ENCODE results near the gene IQGAP1. TPM values are rescaled to one million over a fixed set of nuclear protein-coding genes. Genes with fewer than 3 reads are reported as not detected.
"Not testable (repeated sequence)": the region's sequence is repeated elsewhere in the genome, so short reads cannot be mapped to it uniquely, and the experiment has no call there.

IQGAP1 gene
- total RNA-seq, 1 experiment from 2014 or later, result 100 TPM

DNA sequence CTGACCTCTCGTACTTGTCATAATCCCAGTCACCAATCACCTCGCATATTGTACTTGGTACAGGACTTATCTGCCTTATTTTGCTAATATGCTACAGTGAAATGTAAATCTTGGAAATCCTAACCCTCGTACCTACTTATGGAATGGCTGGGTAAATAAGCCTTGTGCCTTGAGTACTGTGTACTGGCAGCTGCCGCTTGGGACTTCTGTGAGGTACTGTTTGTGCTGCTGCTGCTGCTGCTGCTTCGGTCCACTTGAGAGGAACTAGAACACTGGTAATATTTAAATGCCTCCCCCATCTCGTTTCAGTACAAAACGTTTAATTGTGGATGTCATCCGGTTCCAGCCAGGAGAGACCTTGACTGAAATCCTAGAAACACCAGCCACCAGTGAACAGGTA is 99.1 kb downstream of the IQGAP1 start:
- Histone ChIP-seq H3K9me3 (replicated peaks) (no peaks in the 10 kb centered on the region), H3K27me3 (no peaks in the 10 kb centered on the region), H3K27ac (no peak overlapping the region), H3K36me3 (peaks cover 51% of the 10 kb centered on the region), H3K4me1 (no peaks in the 10 kb centered on the region), H3K4me3 (no peak overlapping the region)
- no peak for DNase-seq

DNA sequence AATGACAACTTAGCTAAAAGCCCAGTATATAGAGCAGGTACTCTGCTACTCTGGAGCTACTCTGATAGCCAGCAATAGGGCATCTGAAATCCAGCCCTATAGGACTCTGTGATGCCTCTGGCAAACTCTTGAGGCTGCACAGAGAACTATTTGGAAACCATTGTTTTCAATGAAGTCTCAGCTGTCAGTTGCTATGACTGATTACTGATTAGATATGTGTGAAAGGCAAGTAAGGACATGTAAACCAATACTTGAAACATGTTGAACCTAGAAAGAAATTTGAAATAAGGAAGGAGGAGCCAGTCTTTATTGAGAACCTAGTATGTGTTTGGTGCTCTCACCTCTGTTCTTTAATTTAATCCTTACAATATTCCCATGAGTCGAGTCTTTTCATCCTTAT is 101.5 kb downstream of the IQGAP1 start:
- no peak for DNase-seq
- H3K9me3 ChIP-seq (replicated peaks), result no peaks in the 10 kb centered on the region

DNA sequence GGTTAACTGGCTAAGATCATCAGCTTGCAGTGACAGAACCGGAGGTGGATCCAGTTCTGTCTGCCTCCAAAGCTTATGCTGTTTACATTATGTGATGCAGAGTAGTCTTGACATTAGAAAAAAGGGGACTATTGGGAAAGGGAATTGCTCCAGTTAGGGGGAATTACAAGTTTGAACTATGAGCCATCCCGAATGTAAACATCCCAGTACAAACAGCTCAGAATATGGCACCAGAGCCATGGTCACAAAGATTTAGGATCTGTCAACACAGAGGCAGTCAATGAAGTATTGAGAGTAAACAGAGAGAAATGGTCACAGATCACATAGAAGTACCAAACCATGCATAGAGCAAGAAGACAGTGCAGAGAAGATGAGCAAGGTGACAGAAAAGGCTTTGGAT is 101.9 kb downstream of the IQGAP1 start:
- Histone ChIP-seq H3K27me3 (no peaks in the 10 kb centered on the region), H3K27ac (no peak overlapping the region), H3K9me3 (replicated peaks) (no peaks in the 10 kb centered on the region), H3K36me3 (peaks cover 59% of the 10 kb centered on the region), H3K4me3 (no peak overlapping the region), H3K4me1 (no peaks in the 10 kb centered on the region)
- no peak for DNase-seq

More for the DNA sequence above, 101.5 kb downstream of the IQGAP1 start:
- no peaks in the 10 kb centered on the region for H3K4me1 ChIP-seq
- no peak overlapping the region for H3K4me3 ChIP-seq
- H3K27ac ChIP-seq, result no peak overlapping the region
- H3K36me3 ChIP-seq, result peaks cover 56% of the 10 kb centered on the region
- H3K27me3 ChIP-seq, result no peaks in the 10 kb centered on the region

DNA sequence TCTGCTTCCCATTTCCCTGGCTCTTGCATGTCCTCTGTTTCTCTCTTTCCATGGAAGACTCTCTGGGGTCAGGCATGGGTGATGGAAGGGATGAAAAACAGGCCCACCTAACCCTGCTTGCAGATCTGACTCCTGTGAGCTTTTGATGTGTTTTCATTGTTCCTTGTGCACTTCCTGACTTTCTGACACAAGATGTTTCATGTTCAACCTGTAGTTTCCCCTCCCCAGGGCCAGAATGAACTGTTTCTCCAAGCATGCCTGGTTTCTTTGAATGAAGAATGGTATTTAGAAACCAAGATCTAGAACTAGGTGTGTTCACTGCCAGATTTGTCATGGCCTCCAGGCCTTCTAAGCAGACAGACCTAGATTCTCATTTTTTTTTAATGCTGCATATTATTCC is 105.6 kb downstream of the IQGAP1 start:
- no peaks in the 10 kb centered on the region for H3K4me1 ChIP-seq
- H3K27ac ChIP-seq, result no peak overlapping the region
- H3K27me3 ChIP-seq, result no peaks in the 10 kb centered on the region
- no peak for DNase-seq
- peaks cover 55% of the 10 kb centered on the region for H3K36me3 ChIP-seq
- H3K4me3 ChIP-seq, result no peak overlapping the region
- H3K9me3 ChIP-seq (replicated peaks), result no peaks in the 10 kb centered on the region

DNA sequence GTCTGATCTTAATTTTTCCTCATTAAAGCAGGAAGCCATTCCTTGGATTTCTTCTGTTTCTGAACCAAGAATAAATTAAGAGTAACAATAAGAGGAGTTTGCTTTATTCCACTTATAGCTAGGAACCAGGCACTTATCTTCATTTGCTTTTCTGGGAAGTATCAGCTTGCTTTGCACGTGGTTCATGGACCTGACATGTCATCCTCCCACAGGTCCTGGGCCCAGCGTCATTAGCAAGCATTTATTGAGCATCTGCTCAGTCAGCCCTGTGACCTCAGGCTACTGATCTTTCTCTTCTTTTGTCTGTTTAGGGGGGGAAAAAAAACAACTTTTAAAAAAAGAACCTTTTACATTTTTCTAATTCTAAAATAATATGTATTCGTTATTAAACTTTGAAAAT is 107.0 kb downstream of the IQGAP1 start:
- DNase-seq, result no peak
- Histone ChIP-seq H3K27me3 (no peaks in the 10 kb centered on the region), H3K27ac (no peak overlapping the region), H3K4me1 (no peaks in the 10 kb centered on the region), H3K4me3 (no peak overlapping the region), H3K36me3 (peaks cover 49% of the 10 kb centered on the region), H3K9me3 (replicated peaks) (no peaks in the 10 kb centered on the region)

DNA sequence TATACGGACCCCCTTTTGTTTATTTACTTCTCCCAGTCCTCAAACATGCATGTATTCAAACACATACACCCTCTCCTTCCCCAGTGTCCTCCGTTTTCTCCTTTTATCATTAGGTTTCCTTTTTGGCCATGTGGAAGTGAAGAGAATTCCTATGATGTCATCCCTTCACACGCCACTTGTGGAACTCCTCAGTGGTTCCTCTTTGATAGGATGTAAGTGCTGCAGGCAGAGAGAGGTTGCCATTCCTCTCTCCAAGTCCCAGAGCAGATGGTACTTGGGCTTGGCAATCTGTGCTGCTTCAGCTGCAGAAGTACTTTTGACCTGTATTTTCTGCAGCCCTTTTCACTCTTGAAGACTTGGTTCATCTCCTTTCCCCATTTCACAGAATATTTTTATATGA is 108.7 kb downstream of the IQGAP1 start:
- no peaks in the 10 kb centered on the region for H3K27me3 ChIP-seq
- no peaks in the 10 kb centered on the region for H3K9me3 ChIP-seq (replicated peaks)
- no peak overlapping the region for H3K4me3 ChIP-seq
- no peak for DNase-seq
- H3K27ac ChIP-seq, result no peak overlapping the region
- H3K4me1 ChIP-seq, result no peaks in the 10 kb centered on the region
- H3K36me3 ChIP-seq, result peaks cover 61% of the 10 kb centered on the region

DNA sequence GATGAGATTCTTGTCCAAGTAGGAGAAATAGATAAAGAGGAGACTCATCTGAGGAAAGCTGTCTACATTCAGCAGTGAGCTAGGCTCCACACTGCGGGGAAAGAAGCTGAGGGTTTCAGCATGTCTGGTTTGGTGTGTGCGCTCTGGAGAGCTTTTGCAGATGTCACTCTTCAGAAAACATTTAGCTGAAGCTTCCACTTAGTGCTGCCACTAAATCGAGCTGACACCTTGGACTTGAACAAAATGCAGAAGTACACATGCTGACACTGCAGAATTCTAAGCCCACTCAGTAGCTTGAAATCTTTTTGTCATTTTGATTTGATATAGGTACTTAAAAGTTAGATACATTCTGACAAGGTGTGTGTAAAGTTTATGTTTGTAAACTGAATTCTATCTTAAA is 109.3 kb downstream of the IQGAP1 start:
- Histone ChIP-seq H3K27me3 (no peaks in the 10 kb centered on the region), H3K4me1 (no peaks in the 10 kb centered on the region), H3K27ac (no peak overlapping the region), H3K36me3 (peaks cover 62% of the 10 kb centered on the region), H3K4me3 (no peak overlapping the region), H3K9me3 (replicated peaks) (no peaks in the 10 kb centered on the region)
- DNase-seq, result no peak

DNA sequence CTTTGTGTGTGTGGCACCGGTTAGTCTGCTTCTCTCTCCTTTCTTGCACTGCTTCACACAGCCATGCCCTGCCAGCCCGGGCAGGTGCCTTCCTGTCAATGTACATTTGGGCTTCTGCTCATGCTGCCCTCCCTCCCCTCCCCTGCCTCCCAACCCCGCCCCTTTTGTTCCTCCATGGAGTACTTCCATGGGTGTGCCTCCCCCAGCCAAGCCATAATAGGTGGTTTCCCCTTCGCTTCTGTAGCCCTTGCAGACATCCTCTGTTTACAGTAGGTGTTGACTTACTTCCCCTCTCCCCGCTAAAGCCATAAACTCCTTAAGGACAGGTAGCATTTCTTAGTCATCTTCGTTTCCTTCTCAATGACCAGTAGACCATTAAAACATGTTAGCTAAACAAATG is 109.9 kb downstream of the IQGAP1 start:
- H3K4me3 ChIP-seq, result no peak overlapping the region
- DNase-seq, result no peak
- H3K36me3 ChIP-seq, result peaks cover 57% of the 10 kb centered on the region
- no peak overlapping the region for H3K27ac ChIP-seq
- no peaks in the 10 kb centered on the region for H3K27me3 ChIP-seq
- H3K9me3 ChIP-seq (replicated peaks), result no peaks in the 10 kb centered on the region
- H3K4me1 ChIP-seq, result no peaks in the 10 kb centered on the region

DNA sequence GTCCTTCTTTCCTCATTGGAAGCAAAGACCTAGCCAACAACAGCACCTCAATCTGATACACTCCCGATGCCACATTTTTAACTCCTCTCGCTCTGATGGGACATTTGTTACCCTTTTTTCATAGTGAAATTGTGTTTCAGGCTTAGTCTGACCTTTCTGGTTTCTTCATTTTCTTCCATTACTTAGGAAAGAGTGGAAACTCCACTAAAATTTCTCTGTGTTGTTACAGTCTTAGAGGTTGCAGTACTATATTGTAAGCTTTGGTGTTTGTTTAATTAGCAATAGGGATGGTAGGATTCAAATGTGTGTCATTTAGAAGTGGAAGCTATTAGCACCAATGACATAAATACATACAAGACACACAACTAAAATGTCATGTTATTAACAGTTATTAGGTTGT is 112.1 kb downstream of the IQGAP1 start:
- Histone ChIP-seq H3K27me3 (no peaks in the 10 kb centered on the region), H3K4me3 (no peak overlapping the region), H3K4me1 (no peaks in the 10 kb centered on the region), H3K9me3 (replicated peaks) (no peaks in the 10 kb centered on the region), H3K36me3 (peaks cover 37% of the 10 kb centered on the region), H3K27ac (no peak overlapping the region)
- no peak for DNase-seq

DNA sequence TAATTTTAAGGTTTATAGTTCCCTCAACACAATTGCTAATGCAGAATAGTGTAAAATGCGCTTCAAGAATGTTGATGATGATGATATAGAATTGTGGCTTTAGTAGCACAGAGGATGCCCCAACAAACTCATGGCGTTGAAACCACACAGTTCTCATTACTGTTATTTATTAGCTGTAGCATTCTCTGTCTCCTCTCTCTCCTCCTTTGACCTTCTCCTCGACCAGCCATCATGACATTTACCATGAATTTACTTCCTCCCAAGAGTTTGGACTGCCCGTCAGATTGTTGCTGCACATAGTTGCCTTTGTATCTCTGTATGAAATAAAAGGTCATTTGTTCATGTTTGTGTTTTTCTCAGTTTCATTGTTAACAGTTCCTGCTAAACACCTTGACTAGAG is 113.9 kb downstream of the IQGAP1 start:
- DNase-seq, result no peak
- peaks cover 32% of the 10 kb centered on the region for H3K36me3 ChIP-seq
- no peak overlapping the region for H3K27ac ChIP-seq
- H3K27me3 ChIP-seq, result no peaks in the 10 kb centered on the region
- no peaks in the 10 kb centered on the region for H3K4me1 ChIP-seq
- H3K9me3 ChIP-seq (replicated peaks), result no peaks in the 10 kb centered on the region
- no peak overlapping the region for H3K4me3 ChIP-seq

DNA sequence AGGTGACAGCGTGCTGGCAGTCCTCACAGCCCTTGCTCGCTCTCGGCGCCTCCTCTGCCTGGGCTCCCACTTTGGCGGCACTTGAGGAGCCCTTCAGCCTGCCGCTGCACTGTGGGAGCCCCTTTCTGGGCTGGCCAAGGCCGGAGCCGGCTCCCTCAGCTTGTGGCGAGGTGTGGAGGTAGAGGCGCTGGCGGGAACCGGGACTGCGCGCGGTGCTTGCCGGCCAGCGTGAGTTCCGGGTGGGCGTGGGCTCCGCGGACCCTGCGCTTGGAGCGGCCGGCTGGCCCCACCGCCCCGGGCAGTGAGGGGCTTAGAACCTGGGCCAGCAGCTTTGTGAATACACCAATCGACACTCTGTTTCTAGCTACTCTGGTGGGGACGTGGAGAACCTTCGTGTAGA is 122.7 kb downstream of the IQGAP1 start:
- H3K9me3 ChIP-seq (replicated peaks); H3K4me3 ChIP-seq; H3K36me3 ChIP-seq; DNase-seq; H3K27ac ChIP-seq; H3K4me1 ChIP-seq; H3K27me3 ChIP-seq: not testable (repeated sequence)

DNA sequence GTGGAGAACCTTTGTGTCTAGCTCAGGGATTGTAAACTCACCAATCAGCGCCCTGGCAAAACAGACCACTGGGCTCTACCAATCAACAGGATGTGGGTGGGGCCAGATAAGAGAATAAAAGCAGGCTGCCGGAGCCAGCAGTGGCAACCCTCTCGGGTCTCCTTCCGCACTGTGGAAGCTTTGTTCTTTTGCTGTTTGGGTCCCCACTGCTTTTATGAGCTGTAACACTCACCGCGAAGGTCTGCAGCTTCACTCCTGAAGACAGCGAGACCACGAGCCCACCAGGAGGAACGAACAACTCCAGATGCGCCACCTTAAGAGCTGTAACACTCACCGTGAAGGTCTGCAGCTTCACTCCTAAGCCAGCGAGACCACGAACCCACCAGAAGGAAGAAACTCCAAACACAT is 123.2 kb downstream of the IQGAP1 start:
- not testable (repeated sequence) for DNase-seq; H3K27me3 ChIP-seq; H3K4me3 ChIP-seq; H3K36me3 ChIP-seq; H3K4me1 ChIP-seq; H3K27ac ChIP-seq; H3K9me3 ChIP-seq (replicated peaks)

DNA sequence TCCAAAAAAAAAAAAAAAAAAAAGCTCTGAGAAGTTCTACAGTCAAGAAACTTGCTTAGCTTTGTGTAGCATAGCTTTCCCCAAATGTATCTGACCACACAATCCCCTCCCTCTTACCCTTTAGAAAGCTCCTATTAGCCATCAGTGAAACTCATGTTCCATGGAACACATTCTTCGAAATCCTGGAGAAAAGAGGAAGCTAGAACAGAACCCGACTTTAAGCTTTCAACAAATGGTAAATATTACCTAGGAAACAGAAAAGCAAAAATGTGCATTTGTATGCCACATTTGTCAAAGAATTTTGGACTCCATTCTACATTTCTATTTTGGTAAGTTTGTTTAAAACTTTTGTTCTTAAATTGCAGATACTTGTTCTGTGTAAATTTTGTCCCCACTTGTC is 124.2 kb downstream of the IQGAP1 start:
- H3K4me1 ChIP-seq, result no peaks in the 10 kb centered on the region
- H3K27me3 ChIP-seq, result no peaks in the 10 kb centered on the region
- no peak overlapping the region for H3K27ac ChIP-seq
- no peaks in the 10 kb centered on the region for H3K36me3 ChIP-seq
- no peak for DNase-seq
- H3K4me3 ChIP-seq, result no peak overlapping the region
- H3K9me3 ChIP-seq (replicated peaks), result peaks cover 7% of the 10 kb centered on the region

DNA sequence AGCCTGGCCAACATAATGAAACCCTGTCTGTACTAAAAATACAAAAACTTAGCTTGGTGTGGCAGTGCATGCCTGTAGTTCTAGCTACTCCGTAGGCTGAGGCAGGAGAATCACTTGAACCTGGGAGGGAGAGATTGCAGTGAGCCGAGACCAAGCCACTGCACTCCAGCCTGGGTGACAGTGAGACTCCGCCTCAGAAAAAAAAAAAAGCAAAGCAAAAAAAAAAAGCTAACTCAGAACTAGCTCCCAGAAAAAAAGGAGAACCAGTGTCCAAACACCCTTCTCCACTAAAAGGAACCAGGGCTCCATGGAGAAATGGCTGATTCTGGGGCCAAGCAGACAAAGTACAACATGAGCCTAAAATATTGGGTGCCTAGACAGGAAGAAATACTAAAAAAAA is 124.9 kb downstream of the IQGAP1 start:
- Histone ChIP-seq H3K36me3 (no peaks in the 10 kb centered on the region), H3K27ac (no peak overlapping the region), H3K27me3 (no peaks in the 10 kb centered on the region), H3K4me1 (no peaks in the 10 kb centered on the region), H3K4me3 (no peak overlapping the region), H3K9me3 (replicated peaks) (peaks cover 7% of the 10 kb centered on the region)
- DNase-seq, result no peak

DNA sequence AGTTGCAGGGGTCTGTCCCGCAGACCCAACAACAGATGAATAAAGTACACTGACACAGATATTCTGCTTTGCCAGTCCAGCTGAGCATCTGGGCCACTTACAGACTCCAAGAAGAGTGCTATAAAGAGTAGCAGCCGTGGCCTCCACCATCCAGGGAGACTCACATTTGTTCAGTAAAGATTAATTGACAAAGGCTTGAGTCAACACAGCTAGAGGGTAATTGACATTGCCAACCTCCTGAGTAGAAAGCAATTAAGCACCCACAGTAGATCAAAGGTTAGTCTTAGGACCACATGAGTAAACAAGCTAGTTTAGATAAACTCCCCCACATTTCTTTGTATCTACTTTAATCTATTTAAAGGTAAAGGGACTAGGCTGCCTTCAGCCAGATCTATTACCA is 125.4 kb downstream of the IQGAP1 start:
- H3K36me3 ChIP-seq, result no peaks in the 10 kb centered on the region
- peaks cover 7% of the 10 kb centered on the region for H3K9me3 ChIP-seq (replicated peaks)
- no peak overlapping the region for H3K4me3 ChIP-seq
- H3K4me1 ChIP-seq, result no peaks in the 10 kb centered on the region
- DNase-seq, result no peak
- H3K27me3 ChIP-seq, result no peaks in the 10 kb centered on the region
- no peak overlapping the region for H3K27ac ChIP-seq

DNA sequence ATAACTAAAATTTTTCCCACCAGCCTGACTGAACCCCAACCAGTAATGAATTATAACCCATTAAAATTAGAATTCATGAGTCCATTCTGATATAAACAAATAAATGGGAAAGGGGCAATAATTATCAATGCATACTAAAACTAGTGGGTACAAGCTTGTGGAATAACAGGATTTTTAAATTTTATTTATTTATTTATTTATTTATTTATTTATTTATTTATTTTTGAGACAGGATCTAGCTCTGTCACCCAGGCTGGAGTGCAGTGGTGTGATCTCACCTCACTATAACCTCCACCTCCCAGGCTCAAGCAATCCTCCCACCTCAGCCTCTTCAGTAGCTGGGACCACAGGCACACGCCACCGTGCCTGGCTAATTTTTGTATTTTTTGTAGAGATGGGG is 125.9 kb downstream of the IQGAP1 start:
- not testable (repeated sequence) for H3K4me1 ChIP-seq; H3K4me3 ChIP-seq; DNase-seq; H3K27me3 ChIP-seq; H3K27ac ChIP-seq; H3K36me3 ChIP-seq; H3K9me3 ChIP-seq (replicated peaks)

DNA sequence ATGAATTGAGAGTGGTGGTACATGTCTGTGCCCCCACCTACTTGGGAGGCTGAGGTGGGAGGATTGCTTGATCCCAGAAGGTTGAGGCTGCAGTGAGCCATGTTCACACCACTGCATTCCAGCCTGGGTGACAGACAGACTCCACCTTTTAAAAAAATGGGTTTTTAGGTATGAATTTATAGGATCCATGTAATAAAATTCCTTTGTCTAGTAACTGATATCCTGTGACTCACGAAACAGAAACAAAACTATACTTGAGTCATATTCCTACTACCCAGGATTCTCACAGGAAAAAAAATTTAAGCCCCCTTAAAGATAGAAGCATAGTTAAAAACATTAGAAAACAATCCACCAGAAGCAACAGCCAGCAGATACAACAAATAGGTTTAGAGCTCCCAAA is 131.6 kb downstream of the IQGAP1 start:
- H3K36me3 ChIP-seq, result no peaks in the 10 kb centered on the region
- H3K4me3 ChIP-seq, result no peak overlapping the region
- peaks cover 4% of the 10 kb centered on the region; the same call in 1 of the 2 replicates for H3K4me1 ChIP-seq
- H3K27me3 ChIP-seq, result no peaks in the 10 kb centered on the region
- H3K27ac ChIP-seq, result no peak overlapping the region
- no peaks in the 10 kb centered on the region for H3K9me3 ChIP-seq (replicated peaks)
- no peak for DNase-seq

Measured in SJCRH30 (cell line).